Fibroblast of peridontal ligament (primary cell): ENCODE data around the gene CAMKMT.

Experiments used
- DNase-seq: peaks from one replicate; pipeline ENCODE4 v3.0.0-alpha.2; 2010; ENCODE audit errors: extremely low read depth

CAMKMT gene

DNA sequence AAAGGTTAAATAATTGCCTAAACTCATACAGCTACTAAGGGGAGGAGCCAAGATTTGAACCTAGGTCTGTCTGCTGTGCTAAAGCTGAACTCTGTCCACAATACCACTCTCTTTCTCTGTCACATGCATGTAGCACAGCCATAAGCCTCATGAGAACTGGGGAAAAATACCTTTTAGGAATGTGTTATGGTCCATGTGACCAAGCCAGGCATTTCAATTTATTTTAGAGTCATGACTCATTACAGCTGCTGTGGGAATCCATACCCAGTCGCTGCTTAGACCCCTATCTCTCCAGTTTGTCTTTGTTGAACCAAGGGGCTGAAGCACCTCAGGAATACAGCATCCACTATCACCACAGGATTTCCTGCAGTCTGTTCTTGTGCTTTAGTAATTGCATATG is 379.8 kb downstream of the CAMKMT start:
- DNase-seq: no peak

GRCh38 chr2:44742057-44742456 is 380.3 kb downstream of the CAMKMT start:
- DNase-seq: no peak

GRCh38 chr2:44743473-44743872 is 381.7 kb downstream of the CAMKMT start:
- DNase-seq: no peak

DNA sequence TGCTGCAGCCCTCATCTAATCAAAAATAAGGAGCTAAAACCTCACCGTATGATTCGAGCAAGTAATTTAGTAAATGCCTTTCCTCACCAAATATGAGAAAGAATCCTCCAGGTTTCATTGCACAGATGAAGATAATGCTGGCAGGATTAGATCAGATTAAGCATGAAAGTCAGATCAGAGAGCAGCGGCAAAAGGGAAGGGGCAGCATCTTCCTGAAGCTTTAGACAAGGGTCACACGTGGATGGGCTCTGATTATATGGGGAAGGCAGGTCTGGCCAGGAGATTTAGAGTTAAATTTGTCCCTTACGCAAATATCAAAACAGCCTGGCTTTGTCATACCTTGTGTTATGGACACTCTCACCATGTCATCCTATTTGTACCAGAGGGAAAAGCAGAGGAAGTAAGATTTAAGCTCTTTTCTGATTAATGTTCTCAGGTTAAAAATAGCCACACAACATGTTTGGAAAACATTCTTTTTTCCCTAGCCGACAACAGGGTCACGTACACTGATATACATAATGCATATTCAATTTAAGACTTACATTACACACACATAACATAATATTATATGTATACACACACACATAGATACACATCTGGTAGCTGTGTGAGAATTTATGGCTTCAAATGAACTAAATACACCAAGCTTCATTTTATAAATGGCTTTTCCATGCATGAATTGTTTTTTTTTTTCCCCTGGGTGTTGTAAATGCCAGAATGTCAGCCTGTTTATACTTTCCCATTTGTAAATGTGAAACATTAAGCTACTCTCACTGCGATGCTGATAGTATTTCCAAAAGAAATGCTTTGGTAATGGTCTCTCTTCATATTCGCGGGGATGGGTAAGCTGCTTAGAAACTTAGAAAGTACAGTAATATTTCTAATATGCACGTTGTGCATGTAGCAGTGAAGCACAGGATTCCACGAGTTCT is 383.5 kb downstream of the CAMKMT start:
- DNase-seq: no peak

- no peak for DNase-seq
Observed at GRCh38 chr2:44745922-44746766, 384.4 kb downstream of the CAMKMT start.

DNA sequence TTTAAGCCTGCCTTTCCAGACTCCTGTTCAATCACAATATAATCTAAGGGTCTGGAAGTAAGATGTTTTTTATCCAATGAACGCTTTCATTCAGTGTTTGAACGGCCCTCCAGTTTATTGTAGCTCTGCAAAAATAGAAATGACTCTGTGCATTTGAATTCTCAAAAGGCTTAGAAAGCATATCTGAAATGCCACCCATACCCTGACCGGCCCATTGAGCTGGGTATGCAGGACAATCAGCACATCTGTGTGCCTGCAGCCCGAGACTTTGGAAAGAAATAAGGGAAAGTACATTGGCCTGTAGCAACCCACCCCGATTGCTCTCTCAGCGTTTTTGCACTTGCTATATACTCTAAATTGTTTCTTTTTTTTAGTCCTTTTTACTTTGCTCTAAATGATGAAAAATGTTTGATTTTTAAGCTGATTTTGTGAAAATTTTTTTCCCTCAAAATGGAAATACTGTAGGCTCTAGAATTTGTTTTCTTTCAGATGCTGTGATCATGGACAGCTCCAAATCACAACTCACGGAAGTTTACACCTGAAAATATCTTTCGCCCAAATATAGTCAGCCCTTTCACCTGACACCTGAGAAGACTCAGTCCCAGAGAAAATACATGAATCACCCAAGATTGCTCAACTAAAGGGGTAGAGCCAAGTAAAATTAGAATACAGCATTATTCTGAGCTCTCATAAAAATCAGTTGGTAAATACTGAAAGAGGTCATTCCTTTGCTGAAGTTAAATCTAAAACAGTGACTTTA is 385.3 kb downstream of the CAMKMT start:
- no peak for DNase-seq

DNA sequence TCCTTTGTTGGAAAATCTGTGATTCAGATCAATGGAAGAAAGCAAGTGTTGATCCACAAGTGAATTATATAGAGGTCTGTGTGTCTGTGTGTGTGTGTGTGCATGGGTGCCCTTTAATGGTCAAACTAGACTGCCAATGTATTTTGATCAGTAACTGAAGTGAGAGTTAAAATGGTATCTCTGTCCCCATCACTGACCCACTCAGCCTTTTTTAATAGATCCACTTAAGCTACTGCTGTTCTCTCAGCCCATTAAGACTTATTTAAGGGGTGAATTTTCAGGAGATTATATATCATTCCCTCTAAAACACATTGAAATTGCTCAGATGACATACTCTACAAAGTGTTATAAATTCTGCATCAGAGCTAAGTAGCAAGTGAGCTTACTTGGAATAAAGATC is 386.0 kb downstream of the CAMKMT start:
- DNase-seq: no peak

DNA sequence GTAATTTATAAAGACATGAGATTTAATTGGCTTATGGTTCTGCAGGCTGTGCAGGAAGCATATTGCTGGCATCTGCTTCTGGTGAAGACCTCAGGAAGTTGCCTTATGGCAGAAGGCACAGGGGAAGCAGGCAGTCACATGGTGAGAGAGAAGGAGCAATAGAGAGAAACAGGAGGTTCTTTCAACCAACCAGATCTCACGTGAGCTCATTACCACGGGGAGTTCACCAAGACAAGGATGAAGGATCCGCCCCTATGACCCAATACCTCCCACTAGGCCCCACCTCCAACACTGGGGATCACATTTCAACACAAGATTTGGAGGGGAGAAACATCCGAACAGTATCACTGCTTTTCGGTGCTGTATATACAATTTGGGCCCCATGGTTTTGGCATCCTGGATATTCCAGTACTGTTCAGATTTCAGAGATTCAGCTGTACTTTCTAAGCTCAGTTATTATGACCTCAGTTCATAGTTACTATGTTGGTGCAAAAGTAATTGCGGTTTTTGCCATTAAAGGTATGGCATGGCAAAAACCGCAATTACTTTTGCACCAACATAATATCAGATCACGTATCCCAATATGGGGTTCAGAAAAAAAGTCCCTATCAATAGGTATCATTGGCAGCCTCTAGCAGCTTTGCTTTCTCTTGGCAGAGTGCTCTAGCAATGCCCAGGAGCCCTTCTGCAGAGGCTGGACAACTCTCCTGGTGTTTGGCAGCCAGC is 390.2 kb downstream of the CAMKMT start:
- DNase-seq: no peak

DNA sequence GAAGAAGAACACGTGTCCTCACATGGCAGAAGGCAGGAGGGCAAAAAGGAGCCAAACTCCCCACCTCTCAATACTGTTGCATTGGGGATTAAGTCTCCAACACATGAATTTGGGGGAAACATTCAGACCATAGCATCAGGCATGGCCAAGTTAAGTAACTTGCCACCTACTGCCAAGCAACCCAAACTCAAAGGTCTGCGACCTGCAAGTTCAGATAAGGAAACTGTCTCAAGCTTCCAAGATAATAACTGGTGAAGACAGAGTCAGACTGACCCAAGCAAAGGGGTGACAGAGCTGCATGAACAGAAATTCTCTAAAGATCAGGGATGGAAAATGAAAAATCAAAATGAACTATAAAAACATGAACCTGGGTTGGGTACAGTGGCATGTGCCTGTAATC is 391.0 kb downstream of the CAMKMT start:
- no peak for DNase-seq

- peak; percentile 58 for DNase-seq
Observed at GRCh38 chr2:44753552-44754285, 392.0 kb downstream of the CAMKMT start.

DNA sequence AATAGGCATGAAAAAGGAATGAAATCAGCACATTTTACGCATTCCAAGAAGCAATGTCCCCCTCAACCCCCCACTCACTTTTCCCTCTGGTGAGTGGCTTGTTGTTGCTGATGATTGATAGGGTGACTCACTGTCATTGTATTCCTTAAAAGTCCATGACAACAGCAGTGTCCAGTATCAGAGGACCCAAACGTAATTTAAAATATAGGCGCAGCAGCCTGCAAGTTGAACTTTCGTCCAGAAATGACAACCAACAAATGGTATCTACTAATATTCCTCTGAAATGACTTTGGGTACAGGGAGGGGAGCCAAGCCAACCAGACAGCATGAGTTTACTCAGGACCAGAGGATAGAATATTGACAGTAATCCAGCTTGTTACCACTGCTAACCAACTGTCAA is 396.8 kb downstream of the CAMKMT start:
- no peak for DNase-seq

- DNase-seq: no peak
Observed at GRCh38 chr2:44759823-44760222, 398.1 kb downstream of the CAMKMT start.

- DNase-seq: no peak
Observed at GRCh38 chr2:44763275-44763782, 401.6 kb downstream of the CAMKMT start.

GRCh38 chr2:44766220-44766619 is 404.5 kb downstream of the CAMKMT start:
- peak; percentile 21 for DNase-seq

DNA sequence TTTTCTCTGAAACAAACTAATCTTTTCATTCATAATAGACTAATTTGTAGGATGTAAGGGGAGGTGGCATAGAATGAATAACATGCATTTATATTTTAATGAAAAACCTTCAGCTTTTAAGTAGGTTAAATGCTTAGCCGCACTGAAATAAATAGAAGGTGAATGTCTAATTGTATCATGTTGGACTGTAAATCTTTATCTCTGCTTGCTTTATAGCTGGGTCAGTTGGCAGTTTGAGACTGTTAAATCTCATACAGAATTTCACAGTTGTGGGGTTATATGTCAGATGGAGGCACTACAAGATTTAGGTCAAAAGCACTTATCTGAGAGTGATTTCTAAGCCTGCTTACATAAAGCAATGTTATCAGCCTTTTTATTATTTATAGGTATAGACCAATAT is 405.0 kb downstream of the CAMKMT start:
- no peak for DNase-seq

GRCh38 chr2:44767691-44768090 is 405.9 kb downstream of the CAMKMT start:
- no peak for DNase-seq

DNA sequence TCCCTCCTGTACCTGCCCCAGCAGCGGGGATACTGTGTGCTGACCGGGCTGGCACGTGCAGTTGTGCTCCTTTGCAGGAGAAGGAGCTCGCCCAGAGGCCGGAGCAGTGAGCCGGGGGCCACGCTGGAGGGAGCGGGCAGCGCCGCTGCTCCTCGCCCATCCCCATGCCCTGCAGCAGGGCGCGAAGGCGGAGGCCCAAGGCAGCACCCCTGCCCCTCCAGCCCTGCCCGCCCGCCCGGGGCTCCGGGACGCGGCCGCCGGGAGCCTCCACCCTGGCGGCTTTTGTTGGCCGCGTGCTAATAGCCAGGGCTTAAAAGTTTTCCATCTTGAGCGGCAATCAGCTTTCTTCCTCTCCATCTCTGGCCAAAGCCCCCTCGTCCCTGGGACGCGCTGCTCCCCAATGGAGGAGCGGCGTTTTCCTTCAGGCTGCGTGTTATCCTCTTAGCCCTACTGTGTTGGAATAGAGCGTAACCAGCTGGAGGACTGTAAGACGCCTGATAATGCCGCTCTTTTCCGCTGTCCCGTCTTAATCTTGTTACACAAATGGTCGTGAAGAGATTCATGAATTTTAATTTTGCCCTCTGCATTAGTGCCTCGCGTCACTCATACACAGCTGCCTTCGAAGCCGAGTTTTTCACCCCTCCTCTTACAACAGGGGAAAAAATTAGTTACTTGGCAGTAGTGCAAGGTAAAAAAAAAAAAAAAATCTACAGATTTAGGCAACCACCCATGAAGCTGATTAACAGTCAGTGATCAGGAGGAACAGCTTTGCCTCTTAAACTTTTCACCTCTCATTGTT is 406.9 kb downstream of the CAMKMT start:
- DNase-seq: no peak

DNA sequence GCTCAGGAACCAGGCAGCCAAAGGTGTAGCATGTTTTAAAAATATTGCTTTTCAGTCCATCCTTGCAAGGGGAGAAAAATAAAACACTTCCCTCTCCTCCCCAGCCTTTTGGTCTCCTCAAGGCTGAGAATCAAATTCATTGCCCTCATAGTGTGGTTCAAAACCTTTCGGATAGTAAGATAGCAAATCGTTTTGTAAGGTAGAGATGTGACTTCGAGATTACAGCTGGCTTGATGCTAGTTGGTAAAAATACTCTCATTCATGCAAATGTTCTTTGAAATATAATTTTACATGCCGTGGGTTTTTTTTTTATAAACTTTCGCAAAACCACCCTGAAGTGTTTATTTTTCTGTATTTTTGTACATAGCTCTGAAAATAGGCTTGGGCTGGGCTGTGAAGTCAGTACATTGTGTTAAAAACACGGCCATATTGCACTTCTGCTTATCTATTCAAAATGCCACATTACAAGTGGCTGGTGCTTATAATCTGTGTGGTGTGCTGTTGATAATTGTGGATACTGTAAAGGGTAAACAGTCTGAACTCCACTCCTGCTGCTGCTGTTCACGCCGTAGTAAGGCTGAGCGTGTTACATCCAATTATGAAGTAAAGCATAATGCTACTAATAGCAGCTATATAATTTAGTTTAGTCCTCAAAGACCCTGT is 407.7 kb downstream of the CAMKMT start:
- no peak for DNase-seq
